Measurements from ENCODE around the gene ACTL8.

GRCh38 chr1:17853241-17853935 is 98.3 kb downstream of the ACTL8 start:
- TF ChIP-seq POLR2A (IDR thresholded peaks at IDR 0.05) (no peak), CTCF (IDR thresholded peaks at IDR 0.05) (no peak), EP300 (IDR thresholded peaks at IDR 0.05) (no peak)

Data from tibial nerve (tissue), 4 donors.